CD4-positive, alpha-beta T cell treated with Interleukin-4 for 4 hours (primary cell): ENCODE results near the gene CCDC63.
"Not testable (repeated sequence)": the region's sequence is repeated elsewhere in the genome, so short reads cannot be mapped to it uniquely, and the experiment has no call there.

ENCODE experiments used
- DNase-seq: peaks from one replicate; pipeline ENCODE4 v3.0.0-alpha.2; 2020

The CCDC63 gene

GRCh38 chr12:110923692-110924334 is 77.0 kb downstream of the CCDC63 start:
- DNase-seq = no peak

- no peak for DNase-seq
Observed at GRCh38 chr12:110927546-110927945, 80.8 kb downstream of the CCDC63 start.

GRCh38 chr12:110928700-110929099 is 81.9 kb downstream of the CCDC63 start:
- DNase-seq = no peak

- no peak for DNase-seq
Observed at GRCh38 chr12:110929818-110930217, 83.0 kb downstream of the CCDC63 start.

- DNase-seq = no peak
Observed at GRCh38 chr12:110930348-110931314, 83.8 kb downstream of the CCDC63 start.

GRCh38 chr12:110931315-110931728 is 84.5 kb downstream of the CCDC63 start:
- DNase-seq = no peak

- no peak for DNase-seq
Observed at GRCh38 chr12:110932046-110932445, 85.3 kb downstream of the CCDC63 start.

- no peak for DNase-seq
Observed at GRCh38 chr12:110933326-110933974, 86.7 kb downstream of the CCDC63 start.

GRCh38 chr12:110934093-110934852 is 87.5 kb downstream of the CCDC63 start:
- DNase-seq = no peak

- no peak for DNase-seq
Observed at GRCh38 chr12:110935588-110935987, 88.8 kb downstream of the CCDC63 start.

GRCh38 chr12:110936367-110937103 is 89.7 kb downstream of the CCDC63 start:
- DNase-seq = no peak

- peak; percentile 23 for DNase-seq
Observed at GRCh38 chr12:110937104-110937641, 90.4 kb downstream of the CCDC63 start.

- no peak for DNase-seq
Observed at GRCh38 chr12:110940296-110940695, 93.5 kb downstream of the CCDC63 start.

GRCh38 chr12:110940933-110941332 is 94.1 kb downstream of the CCDC63 start:
- DNase-seq = no peak

GRCh38 chr12:110941391-110941790 is 94.6 kb downstream of the CCDC63 start:
- no peak for DNase-seq

- no peak for DNase-seq
Observed at GRCh38 chr12:110943373-110943772, 96.6 kb downstream of the CCDC63 start.

GRCh38 chr12:110948041-110948440 is 101.3 kb downstream of the CCDC63 start:
- DNase-seq = no peak

GRCh38 chr12:110950466-110950865 is 103.7 kb downstream of the CCDC63 start:
- DNase-seq = not testable (repeated sequence)

- DNase-seq = not testable (repeated sequence)
Observed at GRCh38 chr12:110950867-110951266, 104.1 kb downstream of the CCDC63 start.
